Kidney tubule cell (primary cell): ENCODE data around the gene CCDC60.

Source experiments
- DNase-seq: peaks from one replicate; pipeline ENCODE4 v3.0.0-alpha.2; 2018; ENCODE audit warnings: low spot score

Gene CCDC60

DNA sequence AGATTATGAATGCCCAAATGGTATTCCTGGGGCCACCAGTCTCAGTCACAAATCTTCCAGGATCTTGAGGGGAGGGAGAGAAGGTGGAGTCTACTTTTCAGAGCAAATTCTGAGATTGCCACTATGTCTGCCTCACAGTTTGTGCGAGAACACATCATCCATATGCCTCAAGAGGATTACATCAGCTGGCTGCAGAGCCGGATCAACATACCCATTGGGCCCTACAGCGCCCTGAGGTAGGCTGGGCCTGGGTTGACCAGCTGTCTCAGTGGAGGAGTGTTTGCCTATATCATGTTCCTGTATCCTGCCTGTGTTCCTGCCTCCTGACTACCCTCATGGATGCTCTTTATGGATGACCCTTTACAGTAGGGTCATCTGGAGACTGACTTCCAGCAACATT lies 205.9 kb downstream of the CCDC60 start:
- no peak for DNase-seq

DNA sequence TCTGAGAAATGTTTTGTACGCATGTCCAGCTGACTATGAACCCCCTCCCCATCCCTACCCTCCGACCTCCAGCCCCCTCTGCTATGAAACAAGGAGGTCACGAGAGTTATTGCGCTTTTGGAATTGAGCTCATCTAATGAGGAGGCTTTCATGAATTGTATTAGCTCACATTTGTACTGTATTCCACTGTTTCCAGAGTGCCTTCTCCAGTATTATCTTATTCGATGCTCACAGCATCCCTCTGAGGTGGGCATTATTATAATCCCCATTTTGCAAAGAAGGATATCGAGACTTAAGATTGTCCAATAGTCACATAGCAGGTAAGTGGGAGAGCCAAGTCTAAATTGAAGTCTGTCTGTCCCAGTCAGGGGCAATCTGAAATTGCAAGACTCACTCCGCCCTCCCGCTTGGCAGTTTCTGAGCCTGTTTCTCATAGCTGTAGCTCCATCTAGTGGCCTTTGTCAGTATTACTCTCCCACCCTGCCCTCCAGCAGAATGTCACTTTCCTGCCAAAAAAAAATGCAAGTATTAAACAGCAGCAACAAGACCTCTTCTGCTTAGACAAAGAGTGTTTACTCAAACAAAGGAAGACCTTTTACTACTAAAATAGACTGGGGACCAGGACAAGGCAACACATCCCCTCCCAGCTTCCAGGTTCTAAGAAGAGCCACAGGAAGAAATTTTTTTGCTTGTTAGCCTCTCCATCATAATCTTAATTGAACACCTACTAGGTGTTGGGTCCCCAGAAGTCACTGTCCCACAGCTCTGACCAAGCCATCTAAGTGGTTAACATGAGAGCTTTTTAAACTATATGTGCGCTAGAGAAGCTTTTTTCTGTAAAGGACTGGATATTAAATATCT lies 210.5 kb downstream of the CCDC60 start:
- peak; percentile 62 for DNase-seq

DNA sequence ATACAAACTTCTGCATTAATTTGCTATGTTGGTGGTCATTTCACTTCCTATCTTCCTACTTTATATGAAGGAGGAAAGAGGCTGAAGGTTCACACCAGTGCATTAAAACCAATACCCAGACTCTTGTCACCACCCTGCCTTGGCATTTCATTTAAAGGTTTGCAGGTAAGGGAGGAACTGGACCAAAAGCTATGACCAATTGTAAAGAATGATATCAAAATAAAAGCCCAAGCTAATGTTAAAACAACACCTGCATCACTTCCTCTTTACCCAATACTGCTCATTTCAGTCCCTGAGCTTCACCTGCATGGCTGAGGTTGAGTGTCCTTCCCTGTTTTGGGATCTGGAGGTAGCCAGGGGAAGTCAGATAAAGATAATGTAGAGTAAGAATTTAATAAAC lies 211.8 kb downstream of the CCDC60 start:
- DNase-seq = no peak

GRCh38 chr12:119547001-119547400 lies 212.5 kb downstream of the CCDC60 start:
- DNase-seq = no peak

- DNase-seq = no peak
Measured at GRCh38 chr12:119556854-119557253, 222.3 kb downstream of the CCDC60 start.

GRCh38 chr12:119565404-119565803 lies 230.9 kb downstream of the CCDC60 start:
- no peak for DNase-seq

- no peak for DNase-seq
Measured at GRCh38 chr12:119570771-119571170, 236.2 kb downstream of the CCDC60 start.

DNA sequence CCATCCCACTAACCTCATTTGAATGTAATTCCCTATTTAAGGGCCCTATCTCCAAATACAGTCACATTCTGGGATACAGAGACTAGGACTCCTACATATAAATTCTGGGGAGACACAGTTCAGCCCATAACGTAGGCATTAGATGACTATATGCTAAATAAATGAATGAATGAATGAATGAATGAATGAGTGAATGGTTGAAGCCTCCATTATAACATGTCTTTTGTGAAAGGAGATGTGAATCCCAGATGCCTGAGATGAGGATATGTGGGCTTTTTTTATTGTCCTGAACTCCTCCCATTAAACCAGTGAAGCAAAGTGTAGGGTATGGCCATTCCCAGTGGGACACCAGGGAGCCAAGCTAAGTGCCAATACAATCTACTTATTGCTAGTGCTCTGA lies 238.6 kb downstream of the CCDC60 start:
- DNase-seq = no peak

DNA sequence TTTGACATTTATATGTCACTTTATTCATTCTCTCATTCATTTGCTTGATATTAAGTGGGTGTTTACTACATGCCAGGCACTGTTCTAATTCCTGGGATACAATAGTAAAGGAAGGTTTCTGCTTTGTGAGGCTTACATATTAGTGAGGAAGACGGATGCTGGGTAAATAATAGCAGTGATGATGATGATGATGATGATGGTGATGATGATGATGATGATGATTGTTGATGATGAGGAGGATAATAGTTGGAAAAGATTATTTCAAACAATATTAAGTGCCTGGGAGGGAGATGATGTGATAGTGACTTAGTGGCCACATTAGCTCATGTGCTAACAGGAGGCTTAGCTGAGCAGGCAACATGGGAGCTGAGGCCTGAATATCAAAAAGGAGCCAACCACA lies 239.7 kb downstream of the CCDC60 start:
- DNase-seq = no peak

- DNase-seq = no peak
Measured at GRCh38 chr12:119576118-119576810, 241.7 kb downstream of the CCDC60 start.

DNA sequence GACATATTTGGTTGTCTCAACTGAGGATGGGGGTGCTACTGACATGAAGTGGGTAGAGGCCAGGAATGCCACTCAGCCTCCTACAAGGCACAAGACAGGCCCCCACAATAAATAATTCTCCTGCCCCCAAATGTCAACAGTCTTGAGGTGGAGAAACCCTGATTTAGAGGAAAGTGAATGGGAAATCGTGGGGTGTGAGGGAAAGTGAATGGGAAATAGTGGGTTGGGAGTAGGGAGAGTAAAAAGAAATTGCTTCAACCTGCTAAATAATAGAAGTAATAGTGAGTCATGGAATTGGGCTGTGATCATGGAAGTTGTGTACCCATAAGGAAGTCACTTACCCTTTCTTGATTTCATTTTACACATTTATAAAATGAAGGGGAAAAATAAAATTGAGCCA lies 242.4 kb downstream of the CCDC60 start:
- DNase-seq = no peak

GRCh38 chr12:119578112-119578511 lies 243.6 kb downstream of the CCDC60 start:
- DNase-seq = peak; percentile 72

DNA sequence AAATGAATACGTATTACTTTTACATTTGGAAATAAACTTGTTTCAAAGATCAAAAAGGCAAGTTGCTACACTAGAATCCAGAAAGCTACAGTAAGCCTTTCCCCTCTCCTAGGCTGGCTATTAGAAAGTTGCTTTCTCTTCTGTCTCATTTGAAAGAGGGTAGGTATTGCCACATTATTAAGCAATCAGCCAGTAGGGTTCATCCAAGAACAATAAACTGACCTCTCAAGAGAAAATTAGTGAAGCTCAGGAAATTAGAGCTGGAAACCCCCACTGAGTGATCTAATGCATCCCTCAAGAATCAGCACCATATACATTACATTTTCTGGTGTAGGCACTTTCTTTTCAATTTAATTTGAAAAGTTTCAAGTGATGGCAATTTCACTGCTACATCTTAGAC lies 254.6 kb downstream of the CCDC60 start:
- DNase-seq = peak; percentile 28

DNA sequence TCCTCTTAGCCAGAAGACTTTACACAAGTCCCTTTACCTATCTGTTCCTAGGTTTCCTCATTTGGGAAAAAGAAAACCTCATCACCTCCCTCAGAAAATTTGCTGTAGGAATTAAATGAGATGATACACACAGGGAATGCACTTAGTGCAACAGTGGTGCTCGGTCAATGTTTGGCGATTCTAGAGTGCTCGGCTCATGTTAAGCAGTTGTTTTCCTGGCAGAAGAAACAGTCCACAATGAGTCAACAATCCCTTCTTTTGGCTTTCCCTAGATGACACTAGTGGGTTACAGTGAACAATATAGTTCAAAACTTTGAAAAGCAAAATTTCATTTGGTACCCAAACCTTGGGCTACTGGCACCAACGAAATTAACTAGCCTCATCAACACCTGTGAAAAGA lies 255.1 kb downstream of the CCDC60 start:
- DNase-seq = no peak
